HG02759 (cell line): ENCODE data around the gene TGM4.
"Not testable (repeated sequence)": the region's sequence is repeated elsewhere in the genome, so short reads cannot be mapped to it uniquely, and the experiment has no call there.

Experiments used
- ATAC-seq: cut with Tn5 transposase; IDR thresholded peaks from one replicate; pipeline ENCODE4 v1.9.1; 2021; ENCODE audit warnings: mild to moderate bottlenecking, moderate library complexity; ENCODE audit not compliant: unreplicated experiment

The TGM4 gene

DNA sequence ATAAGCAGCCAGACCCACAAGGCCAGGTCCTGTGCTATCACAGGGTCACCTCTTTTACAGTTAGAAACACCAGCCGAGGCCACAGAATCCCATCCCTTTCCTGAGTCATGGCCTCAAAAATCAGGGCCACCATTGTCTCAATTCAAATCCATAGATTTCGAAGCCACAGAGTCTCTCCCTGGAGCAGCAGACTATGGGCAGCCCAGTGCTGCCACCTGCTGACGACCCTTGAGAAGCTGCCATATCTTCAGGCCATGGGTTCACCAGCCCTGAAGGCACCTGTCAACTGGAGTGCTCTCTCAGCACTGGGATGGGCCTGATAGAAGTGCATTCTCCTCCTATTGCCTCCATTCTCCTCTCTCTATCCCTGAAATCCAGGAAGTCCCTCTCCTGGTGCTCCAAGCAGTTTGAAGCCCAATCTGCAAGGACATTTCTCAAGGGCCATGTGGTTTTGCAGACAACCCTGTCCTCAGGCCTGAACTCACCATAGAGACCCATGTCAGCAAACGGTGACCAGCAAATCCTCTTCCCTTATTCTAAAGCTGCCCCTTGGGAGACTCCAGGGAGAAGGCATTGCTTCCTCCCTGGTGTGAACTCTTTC, 39.6 kb downstream of the TGM4 start:
- no peak for ATAC-seq

DNA sequence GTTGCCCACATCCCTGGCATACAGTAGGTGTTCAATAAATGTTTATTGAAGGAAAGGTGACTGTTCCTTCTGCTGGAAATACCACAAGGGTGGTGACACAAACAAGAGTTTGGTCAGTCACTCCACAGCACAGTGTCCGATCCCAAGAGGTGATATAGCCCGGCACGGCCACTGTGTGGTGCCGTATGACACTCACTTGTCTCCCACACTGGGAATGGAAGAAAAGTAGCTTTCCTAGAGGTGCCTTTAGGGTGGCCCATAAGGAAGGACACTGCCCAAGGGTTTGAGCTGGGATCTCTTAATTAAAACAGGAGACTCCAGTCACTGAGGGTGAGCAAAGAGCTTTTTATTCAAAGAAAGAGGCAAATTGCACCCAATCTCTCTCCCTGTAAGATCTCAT, 40.5 kb downstream of the TGM4 start:
- ATAC-seq, result no peak

DNA sequence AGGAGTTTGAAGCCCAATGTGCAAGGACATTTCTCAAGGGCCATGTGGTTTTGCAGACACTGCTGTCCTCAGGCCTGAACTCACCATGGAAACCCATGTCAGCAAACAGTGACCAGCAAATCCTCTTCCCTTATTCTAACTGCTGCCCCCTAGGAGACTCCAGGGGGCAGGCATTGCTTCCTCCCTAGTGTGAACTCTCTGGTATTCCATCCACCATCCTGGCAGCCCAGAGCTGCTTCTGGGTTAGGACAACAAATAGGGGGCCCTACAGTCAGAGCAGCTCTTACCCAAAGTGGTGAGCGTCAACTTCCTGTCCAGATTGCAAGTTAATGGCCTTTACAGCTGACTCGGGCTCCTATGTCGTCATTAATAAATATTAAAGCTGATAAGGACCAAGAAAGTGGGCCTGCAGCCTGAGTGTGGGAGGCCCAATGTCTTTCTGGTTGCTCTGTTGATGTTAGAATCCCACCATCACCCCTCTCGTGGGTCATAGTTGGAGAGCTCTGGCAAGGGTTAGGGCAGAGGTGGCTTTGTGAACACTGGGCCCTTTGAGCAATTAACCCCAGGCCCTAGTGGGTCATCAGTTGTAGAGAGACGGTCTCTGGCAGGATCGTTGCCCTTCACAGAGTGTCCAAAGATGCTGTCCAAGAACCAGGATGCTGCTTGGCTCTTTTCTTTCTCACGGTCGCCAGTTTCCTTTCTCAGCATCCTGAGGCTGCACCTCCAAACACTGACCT, 41.5 kb downstream of the TGM4 start:
- no peak for ATAC-seq

DNA sequence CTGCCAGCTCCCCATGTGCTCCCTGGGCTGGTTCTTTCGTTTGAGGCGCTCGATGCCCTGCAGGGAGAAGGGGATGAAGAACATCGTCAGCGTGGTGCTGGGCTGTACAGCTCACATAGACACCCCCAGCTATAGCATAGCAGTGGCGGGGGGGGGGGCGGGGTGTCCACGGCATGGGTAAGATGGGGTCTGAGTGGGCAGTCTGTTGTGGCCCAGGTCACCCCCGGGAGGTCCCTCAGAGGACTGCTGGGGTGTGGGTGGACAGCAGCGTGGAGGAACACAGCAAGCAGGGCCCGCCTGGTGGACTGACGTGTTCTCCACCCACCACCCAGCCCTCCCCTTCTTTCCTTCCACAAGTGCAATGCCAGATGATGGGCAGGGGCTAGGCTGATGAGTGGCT, 43.7 kb downstream of the TGM4 start:
- ATAC-seq, result no peak

DNA sequence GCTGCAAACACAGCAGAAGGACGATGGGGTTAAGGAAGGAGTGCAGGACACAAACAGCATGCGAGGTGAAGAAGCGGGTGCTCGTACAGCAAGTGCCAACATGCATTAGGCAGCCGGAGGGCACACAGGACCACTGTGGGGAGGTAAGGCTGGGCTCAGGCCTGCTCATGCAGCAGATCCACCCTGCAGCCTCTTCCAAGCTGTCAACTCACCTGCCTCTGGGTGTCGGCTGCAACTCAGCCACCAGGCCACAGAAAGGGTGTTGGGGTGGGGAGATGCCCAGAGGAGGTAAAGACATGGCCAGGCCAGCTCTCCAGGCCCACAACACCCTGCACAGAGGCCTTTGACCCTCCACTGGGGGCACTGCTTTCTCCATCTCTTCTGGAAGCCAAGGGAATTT, 44.2 kb downstream of the TGM4 start:
- no peak for ATAC-seq

GRCh38 chr3:44920081-44920480, 45.7 kb downstream of the TGM4 start:
- no peak for ATAC-seq

DNA sequence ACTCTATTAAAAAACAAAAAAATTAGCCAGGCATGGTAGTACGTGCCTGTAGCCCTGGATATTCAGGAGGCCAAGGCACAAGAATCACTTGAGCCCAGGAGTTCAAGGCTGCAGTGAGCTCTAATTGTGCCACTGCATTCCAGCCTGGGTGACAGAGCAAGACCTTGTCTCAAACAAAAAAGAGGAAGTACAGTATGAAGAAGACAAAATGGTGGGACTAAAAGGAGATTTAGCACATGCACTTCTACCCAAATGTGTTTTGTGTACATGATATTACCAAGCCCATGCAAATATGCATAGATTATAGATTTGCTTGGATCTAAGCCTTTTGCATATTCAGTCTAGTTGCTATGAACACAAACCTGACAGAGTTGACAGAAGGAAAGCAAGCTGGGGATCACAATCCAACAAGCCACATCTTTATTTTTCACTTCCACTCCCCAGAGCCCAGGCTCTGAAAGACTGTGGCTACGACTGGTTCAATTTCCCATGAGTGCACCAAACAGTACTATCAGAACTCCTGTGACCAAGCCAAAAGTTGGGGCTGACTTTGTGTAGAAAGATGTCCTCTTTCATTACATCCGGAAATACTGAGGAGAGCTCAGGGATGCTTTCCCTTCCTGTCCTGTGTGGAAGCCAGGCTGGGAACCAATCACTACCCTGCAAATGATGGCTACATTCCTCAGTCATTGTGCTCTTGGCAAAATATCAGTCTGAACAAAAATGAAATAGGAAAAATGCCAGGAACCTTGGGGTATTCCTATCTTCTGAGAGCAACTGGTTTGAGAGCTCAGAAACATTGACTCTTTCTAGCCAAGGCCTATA, 49.4 kb downstream of the TGM4 start:
- no peak for ATAC-seq

- ATAC-seq, result no peak
Measured at GRCh38 chr3:44924457-44925084, 50.2 kb downstream of the TGM4 start.

- ATAC-seq, result no peak
Measured at GRCh38 chr3:44926172-44926571, 51.8 kb downstream of the TGM4 start.

DNA sequence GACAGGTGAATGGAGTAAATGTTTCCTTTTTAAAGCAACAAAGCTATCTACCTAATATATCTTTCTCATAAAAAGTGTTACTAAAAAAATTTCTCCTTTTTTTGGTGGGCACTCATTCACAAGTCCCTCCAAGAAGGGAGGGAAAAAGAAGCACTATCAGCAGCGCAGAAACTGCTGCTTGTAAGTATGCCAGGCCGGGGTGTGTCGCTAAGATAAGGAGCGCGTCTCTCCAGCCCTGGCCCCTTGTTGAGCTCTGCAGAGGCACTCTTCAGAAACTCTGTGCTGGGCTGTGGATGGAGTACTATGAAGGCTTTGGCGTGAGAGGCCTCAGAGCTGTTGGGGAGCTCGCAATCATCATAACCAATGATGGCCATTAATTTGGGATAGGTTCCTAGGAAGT, 52.5 kb downstream of the TGM4 start:
- no peak for ATAC-seq

DNA sequence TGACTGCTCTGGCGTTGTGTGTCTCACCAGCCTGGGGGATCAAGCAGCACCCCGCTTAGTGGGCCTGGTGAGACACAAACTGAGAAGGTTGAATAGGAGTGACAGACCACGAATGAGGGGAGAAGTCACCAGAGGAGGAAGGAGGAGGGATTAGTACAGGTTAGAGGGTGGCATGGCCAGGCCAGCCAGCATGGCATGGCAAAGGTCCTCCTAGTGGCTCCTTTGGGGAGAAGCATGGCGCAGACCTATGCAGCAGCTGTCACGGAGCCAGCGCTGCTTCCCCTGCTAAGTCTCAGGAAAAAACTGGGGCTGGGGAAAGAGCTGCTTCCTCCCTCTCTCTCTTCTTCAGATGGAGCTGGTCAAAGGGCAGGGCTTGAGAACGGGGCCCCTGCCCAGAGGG, 53.0 kb downstream of the TGM4 start:
- ATAC-seq, result no peak

DNA sequence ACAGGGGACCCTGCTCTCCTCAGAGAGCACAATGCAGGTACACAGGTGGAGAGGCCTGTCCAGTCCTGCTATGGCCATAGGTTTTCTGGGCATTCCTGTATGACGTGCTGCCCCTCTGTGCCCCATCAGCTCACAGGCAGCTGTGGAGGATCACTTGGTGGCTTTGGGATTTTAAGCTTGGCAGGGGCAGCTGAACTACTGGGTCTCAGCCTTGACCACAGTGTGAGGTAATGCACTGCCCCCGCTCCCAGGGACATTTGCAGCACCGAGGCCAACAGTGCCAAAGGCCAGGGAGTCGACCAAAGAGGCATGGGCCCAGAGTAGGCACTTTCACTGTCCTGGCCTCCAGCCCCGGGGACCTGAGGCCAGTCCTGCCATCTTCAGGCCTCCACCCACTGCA, 55.4 kb downstream of the TGM4 start:
- no peak for ATAC-seq

DNA sequence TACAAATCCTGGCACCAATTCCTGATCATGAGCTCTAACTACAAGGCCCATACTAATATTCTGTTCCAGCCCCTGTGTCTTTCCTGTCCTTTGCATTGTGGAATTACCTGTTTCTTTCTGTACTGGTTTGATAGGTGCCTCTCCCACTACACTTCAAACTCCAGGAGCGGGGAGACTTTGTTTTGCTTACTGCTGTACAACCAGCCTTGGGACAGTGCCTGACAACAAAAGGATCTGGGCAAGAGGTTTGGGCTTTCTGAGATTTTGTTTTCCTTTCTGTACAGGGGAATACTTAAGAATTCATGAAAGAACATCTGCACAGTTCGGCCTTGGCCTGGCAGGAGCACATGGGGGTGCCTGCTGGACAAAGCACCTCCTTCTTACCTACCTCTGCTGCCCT, 56.5 kb downstream of the TGM4 start:
- no peak for ATAC-seq

DNA sequence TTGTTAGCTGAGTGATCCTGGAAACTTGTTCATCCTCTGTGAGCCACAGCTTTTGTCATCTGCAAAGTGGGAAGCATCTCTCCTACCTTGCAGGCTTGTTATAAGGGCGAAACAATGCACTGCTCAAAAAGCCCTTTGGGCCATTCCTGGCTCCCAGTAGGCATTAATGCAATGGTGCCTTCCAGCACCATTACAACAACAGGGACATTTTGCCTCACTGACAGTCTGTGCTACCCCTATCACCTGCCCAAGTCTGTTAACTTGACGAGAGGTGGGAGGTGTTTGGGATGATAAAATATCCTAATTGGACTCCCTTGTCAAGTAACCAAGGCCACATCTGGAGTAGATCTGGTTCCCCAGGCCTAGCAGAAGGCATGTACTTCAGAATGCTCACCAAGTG, 57.4 kb downstream of the TGM4 start:
- ATAC-seq, result no peak

GRCh38 chr3:44932271-44932670, 57.9 kb downstream of the TGM4 start:
- no peak for ATAC-seq

- ATAC-seq, result no peak
Measured at GRCh38 chr3:44932986-44933944, 58.9 kb downstream of the TGM4 start.

DNA sequence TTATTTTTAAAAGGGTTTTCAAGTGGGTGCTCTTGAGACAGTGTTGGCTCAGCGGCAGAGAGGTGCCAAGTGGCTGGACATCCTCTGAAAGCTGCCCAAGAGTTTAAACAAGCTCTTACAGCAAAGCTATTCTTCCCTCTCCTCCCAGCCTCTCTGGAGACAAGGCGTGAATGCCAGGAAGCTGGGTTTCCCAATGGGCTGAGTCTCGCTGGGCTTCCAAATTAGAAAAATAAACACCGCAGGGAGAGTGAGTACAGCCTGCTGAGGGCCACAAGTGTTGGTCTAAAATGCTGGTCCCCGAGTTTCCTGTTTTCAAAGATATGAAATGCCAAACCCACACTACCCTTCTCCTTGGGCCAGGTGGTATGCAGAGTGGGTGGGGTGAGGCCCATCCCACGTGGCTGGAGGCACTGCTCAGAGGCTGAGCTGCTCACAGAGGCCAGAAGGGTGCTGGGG, 65.2 kb downstream of the TGM4 start:
- ATAC-seq, result no peak

GRCh38 chr3:44942202-44942921, 68.0 kb downstream of the TGM4 start:
- ATAC-seq, result no peak

DNA sequence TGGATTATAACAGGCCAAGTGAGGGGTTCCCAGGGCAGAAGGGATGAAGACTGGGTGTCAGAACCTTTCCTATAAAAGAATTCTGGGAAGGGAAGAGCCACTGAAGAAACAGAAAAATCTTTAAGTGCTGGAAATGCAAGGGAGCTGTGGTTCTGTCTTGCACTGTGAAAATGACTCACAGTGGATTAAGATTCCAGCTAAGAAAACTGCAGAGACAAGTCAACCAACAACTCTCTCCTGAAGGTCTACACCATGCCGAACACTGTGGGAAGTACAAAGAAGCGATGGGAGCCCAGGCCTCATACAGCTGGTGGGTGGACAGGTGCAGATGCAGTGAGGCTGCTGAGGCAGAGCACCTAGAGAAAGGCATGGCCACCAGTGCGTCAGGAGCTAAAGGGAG, 73.8 kb downstream of the TGM4 start:
- no peak for ATAC-seq

DNA sequence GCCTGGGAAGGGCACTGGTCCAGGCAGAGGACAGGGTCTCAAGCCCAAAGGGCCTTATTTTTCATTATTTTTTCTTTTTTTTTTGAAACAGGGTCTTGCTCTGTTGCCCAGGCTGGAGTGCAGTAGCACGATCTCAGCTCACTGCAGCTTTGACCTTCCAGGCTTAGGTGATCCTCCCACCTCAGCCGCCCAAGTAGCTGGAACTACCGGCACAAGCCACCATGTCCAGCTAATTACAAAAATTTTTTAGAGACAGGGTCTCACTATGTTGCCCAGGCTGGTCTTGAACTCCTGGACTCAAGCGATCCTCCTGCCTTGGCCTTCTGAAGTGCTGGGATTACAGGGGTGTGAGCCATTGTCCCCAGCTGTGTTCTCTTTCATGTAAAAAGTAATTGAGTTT, 75.4 kb downstream of the TGM4 start:
- not testable (repeated sequence) for ATAC-seq
